Activated B cell treated with CpG ODN at 0.5 μM for 24 hours (primary cell): Measurements from ENCODE around the gene MAP2K7. TPM values are rescaled to one million over a fixed set of nuclear protein-coding genes. Genes with fewer than 3 reads are reported as not detected.

Experiments used
- ATAC-seq: fragments of 200-7000 bp; cut with Tn5 transposase; one replicate; pipeline ENCODE4 v1.10.0; 2021; ENCODE audit warnings: low read depth, mild to moderate bottlenecking, moderate library complexity
- CTCF ChIA-PET: fragments of 350-600 bp; sonication (Branson Sonifier 250); formaldehyde crosslinking; loops from one replicate; lab custom pipeline; 2021; ENCODE audit warnings: antibody characterized with exemption; lab: Charles Lee
- POLR2A ChIA-PET: fragments of 350-600 bp; sonication (Branson Sonifier 250); formaldehyde crosslinking; loops from one replicate; lab custom pipeline; 2021; ENCODE audit warnings: antibody characterized with exemption; lab: Charles Lee
- DNase-seq: peaks from one replicate; pipeline ENCODE4 v3.0.0; 2022
- H3K27ac Mint-ChIP-seq: one replicate; pipeline ENCODE4 v1.8.0; 2020; ENCODE audit warnings: mixed read lengths
- H3K27me3 Mint-ChIP-seq: one replicate; pipeline ENCODE4 v1.8.0; 2021; ENCODE audit warnings: mixed read lengths
- H3K36me3 Mint-ChIP-seq: one replicate; pipeline ENCODE4 v1.8.0; 2021; ENCODE audit warnings: low read depth, mixed read lengths
- H3K4me1 Mint-ChIP-seq: one replicate; pipeline ENCODE4 v1.8.0; 2021; ENCODE audit warnings: mixed read lengths
- H3K4me3 Mint-ChIP-seq: one replicate; pipeline ENCODE4 v1.8.0; 2020; ENCODE audit warnings: mild to moderate bottlenecking, mixed read lengths
- H3K9me3 Mint-ChIP-seq: one replicate; pipeline ENCODE4 v1.8.0; 2020; ENCODE audit warnings: mixed read lengths
- intact Hi-C: fragments of 100-400 bp; cut with micrococcal nuclease; formaldehyde crosslinking; loops from one replicate; pipeline ENCODE4 v1.15.1; 2024
- total RNA-seq: library from RNA; stranded (reverse); gene quantifications from 2 replicates; pipeline ENCODE4 v1.2.3, GENCODE V29; 2022
- TF ChIP-seq, protein P1 (sequence below): fragments of 200-600 bp; IDR thresholded peaks from one replicate; pipeline ENCODE4 v1.8.0; 2022; ENCODE audit warnings: antibody characterized with exemption, mild to moderate bottlenecking

MAP2K7 gene
- total RNA-seq, 1 donor from 2014 or later: 52.8 TPM

DNA sequence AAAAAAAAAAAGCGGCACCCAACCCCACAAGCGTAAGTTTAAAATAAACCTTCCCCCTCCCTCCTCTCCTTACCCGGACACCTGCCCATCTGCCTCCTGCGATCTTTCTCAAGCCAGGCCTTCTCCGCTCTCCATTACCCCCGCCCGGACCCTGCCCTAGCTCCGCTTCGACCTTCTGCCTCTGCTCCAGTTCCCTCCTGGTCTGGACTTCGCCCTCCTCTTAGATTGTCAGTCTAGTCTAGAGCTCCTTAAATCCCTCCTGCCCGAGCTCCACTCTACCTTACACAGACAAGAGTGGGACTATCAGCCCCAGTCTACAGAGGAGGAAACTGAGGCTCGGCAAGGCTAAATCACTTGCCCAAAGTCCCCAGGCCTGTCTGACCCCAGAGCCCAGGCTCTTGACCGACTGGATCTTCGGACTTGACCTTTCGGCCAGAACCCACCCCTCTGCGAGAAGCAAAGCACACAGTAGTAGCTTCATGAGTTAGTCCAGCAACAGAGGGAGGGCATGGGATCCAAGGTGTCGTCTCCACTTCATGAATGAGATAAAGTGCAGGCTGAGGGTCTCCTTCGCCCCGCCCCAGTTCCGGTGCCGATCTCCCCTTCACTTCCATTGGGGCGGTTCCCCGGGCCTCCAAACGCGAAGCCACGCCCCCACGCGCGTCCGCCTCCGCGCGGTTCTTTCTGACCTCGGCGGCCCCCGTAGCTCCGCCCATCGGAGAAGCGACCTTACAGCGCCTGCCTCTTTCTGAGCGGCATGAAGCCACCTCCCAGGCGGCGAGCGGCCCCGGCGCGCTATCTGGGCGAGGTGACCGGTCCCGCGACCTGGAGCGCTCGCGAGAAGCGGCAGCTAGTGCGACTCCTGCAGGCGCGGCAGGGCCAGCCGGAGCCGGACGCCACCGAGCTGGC is 16.2 kb downstream of the MAP2K7 start, which contains the start of gene SNAPC2:
Gene SNAPC2 (plus strand): TSS at position 729 of the 909 bp plus-strand sequence. CDS start 29 bp downstream, at position 758.
- H3K4me1 Mint-ChIP-seq: peaks cover 49% of the 10 kb centered on the region

DNA sequence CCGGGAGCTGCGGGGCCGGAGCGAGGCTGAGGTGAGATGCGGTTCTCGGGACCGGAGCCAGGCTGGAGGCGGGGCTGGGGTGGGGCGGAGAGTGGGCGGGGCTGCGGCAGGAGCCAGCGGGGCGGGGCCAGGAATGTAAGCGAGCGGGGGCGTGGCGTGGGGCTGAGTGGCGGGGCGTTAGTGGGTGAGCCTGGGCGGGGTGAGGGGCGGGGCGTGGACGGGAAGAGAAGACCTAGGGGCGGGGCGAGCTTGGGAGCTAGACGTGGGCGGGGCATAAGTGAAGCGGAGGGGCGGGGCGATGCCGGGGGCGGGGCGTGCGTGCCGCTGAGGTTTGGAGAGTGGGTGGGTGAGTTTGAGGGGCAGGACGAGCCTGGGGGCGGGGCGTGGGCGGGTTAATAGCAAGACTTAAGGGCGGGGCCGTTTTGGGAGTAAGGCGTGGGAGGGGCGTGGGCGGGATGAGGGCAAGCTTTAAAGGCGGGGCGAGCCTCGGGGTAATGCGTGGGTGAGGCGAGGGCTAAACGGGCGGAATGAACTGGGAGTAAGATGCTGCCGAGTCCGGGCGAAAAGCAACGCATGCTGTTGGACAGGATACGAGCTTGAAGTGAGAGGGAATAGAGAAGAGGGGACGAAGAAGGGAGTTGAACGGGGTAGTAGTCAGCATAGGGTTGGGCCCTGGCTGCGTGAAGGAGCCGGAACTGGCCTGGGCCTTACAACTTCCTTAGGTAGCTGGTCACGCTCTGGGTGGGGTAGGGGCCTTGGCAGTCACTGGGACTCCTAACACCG is 17.0 kb downstream of the MAP2K7 start:
- Mint-ChIP-seq H3K36me3 (peaks cover 11% of the 10 kb centered on the region), H3K27me3 (peaks cover 10% of the 10 kb centered on the region), H3K27ac (peak overlapping the region; percentile 96), H3K4me3 (peak overlapping the region; percentile 93), H3K4me1 (peaks cover 48% of the 10 kb centered on the region), H3K9me3 (no peaks in the 10 kb centered on the region)
- TF ChIP-seq, protein P1, sequence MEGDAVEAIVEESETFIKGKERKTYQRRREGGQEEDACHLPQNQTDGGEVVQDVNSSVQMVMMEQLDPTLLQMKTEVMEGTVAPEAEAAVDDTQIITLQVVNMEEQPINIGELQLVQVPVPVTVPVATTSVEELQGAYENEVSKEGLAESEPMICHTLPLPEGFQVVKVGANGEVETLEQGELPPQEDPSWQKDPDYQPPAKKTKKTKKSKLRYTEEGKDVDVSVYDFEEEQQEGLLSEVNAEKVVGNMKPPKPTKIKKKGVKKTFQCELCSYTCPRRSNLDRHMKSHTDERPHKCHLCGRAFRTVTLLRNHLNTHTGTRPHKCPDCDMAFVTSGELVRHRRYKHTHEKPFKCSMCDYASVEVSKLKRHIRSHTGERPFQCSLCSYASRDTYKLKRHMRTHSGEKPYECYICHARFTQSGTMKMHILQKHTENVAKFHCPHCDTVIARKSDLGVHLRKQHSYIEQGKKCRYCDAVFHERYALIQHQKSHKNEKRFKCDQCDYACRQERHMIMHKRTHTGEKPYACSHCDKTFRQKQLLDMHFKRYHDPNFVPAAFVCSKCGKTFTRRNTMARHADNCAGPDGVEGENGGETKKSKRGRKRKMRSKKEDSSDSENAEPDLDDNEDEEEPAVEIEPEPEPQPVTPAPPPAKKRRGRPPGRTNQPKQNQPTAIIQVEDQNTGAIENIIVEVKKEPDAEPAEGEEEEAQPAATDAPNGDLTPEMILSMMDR: no peak
- DNase-seq: peak; percentile 94
- intact Hi-C loops: loop anchor here (1.0 to 10.0 kb wide), 8 partner anchors 17 to 470 kb away; partner anchors contain the start of genes MAP2K7, PNPLA6, RAB11B and TIMM44
- ChIA-PET POLR2A (interaction anchor here (0.5 to 4.0 kb wide), 30 partner anchors 9 to 857 kb away, joined by 3 to 49 read pairs (median 4); partner anchors contain the start of genes ELAVL1, MAP2K7, PET100 and PNPLA6), CTCF (interaction anchor here (0.8 to 2.7 kb wide), 9 partner anchors 9 to 352 kb away, joined by 3 to 13 read pairs (median 5); partner anchors contain the start of gene MAP2K7)
- ATAC-seq: peak; percentile 79

More for the DNA sequence above, 16.2 kb downstream of the MAP2K7 start, which contains the start of gene SNAPC2:
- peaks cover 17% of the 10 kb centered on the region for H3K27me3 Mint-ChIP-seq
- DNase-seq (peak; percentile 97), ATAC-seq (peak; percentile 63)
- H3K4me3 Mint-ChIP-seq: peak within 1 kb of the TSS; percentile 93
- no peaks in the 10 kb centered on the region for H3K9me3 Mint-ChIP-seq
- ChIA-PET CTCF (interaction anchor here (1.0 to 2.7 kb wide), 8 partner anchors 9 to 351 kb away, joined by 3 to 13 read pairs (median 6); partner anchors contain the start of gene MAP2K7), POLR2A (interaction anchor here (0.5 to 4.0 kb wide), 31 partner anchors 8 to 856 kb away, joined by 3 to 49 read pairs (median 4); partner anchors contain the start of genes ELAVL1, MAP2K7, PET100 and PNPLA6)
- H3K36me3 Mint-ChIP-seq: peaks cover 11% of the 10 kb centered on the region
- intact Hi-C loops: loop anchor here (1.0 to 10.0 kb wide), 8 partner anchors 17 to 470 kb away; partner anchors contain the start of genes MAP2K7, PNPLA6, RAB11B and TIMM44
- H3K27ac Mint-ChIP-seq: peak within 1 kb of the TSS; percentile 96
- TF ChIP-seq, protein P1: no peak

DNA sequence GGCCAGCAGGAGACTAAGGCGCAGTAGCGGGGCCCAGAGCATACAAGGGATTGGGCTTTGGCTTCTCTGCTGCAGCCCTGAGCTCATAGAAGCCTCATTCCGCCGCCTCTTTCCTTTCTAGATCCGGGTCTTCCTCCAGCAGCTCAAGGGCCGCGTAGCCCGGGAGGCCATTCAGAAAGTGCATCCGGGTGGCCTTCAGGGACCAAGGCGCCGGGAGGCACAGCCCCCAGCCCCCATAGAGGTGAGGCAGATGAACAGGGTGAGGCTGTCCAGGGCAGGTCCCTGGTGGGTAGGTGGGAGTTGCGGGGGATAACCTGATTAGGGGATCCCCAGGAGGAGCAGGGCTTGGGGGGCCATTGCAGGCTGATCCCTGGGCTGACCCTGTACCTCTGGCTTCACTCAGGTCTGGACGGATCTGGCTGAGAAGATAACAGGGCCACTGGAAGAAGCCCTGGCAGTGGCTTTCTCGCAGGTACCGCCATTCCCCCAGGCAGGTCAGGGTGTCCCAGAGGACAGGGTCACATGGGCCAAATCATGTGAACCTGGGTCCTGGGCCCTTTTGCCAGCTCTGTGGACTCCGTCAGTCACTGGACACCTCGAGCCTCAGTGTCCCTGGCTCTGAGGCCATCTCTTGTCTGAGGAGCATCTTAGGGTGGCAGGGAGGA is 17.8 kb downstream of the MAP2K7 start:
- Mint-ChIP-seq H3K36me3 (peaks cover 11% of the 10 kb centered on the region), H3K9me3 (no peaks in the 10 kb centered on the region), H3K4me1 (peaks cover 47% of the 10 kb centered on the region), H3K27me3 (peaks cover 7% of the 10 kb centered on the region), H3K27ac (peak overlapping the region; percentile 96), H3K4me3 (peak overlapping the region; percentile 93)
- no peak for ATAC-seq
- intact Hi-C loops: loop anchor here (2.0 to 10.0 kb wide), 3 partner anchors 241 to 387 kb away; partner anchors contain the start of genes PNPLA6 and TRAPPC5
- DNase-seq: no peak
- TF ChIP-seq, protein P1: no peak
- CTCF ChIA-PET: interaction anchor here (0.8 to 2.7 kb wide), 3 partner anchors 52 to 353 kb away, joined by 4 to 13 read pairs (median 6); no protein-coding TSS in a partner anchor
- POLR2A ChIA-PET: interaction anchor here (0.5 to 4.0 kb wide), 15 partner anchors 8 to 852 kb away, joined by 3 to 49 read pairs (median 5); partner anchors contain the start of genes MAP2K7, PET100, RAB11B and STXBP2
